Fibroblast of gingiva (primary cell): Measurements from ENCODE around the gene XXYLT1.

Experiments used
- DNase-seq: peaks from one replicate; pipeline ENCODE4 v3.0.0-alpha.2; 2011; ENCODE audit warnings: low read depth

XXYLT1 gene

GRCh38 chr3:195266428-195266827 lies 4.5 kb downstream of the XXYLT1 start:
- no peak for DNase-seq

DNA sequence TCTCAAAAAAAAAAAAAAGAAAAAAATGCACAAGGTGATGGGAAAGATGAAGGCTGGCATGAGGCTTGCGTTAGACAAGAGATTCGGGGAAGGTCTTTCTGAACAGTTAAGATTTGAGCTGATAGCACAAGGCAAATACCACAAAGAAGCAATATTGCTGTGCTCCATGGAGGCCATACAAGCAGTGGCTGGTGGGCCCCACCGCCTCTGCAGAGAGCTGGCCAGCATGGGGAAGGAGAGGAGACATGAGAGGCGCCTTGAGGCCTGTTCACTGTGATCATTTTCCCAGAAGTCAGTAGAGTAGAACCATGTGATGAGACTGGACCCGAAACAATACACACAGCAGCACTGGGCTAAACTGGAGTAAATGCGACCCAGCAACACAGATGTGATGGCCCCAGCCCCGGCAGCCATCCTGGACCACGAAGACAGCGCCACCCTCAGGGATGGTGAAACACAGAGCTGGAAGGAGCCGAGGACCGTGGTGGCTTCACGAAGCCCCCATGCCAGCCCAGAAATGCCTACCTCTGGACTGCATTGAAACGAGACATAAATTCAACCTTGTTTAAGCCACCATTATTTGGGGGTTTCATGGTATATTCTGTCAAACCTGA lies 5.5 kb downstream of the XXYLT1 start:
- DNase-seq = no peak

- no peak for DNase-seq
Observed at GRCh38 chr3:195263925-195264600, 6.9 kb downstream of the XXYLT1 start.

- no peak for DNase-seq
Observed at GRCh38 chr3:195263193-195263924, 7.6 kb downstream of the XXYLT1 start.

GRCh38 chr3:195261925-195262324 lies 9.0 kb downstream of the XXYLT1 start:
- DNase-seq = no peak

DNA sequence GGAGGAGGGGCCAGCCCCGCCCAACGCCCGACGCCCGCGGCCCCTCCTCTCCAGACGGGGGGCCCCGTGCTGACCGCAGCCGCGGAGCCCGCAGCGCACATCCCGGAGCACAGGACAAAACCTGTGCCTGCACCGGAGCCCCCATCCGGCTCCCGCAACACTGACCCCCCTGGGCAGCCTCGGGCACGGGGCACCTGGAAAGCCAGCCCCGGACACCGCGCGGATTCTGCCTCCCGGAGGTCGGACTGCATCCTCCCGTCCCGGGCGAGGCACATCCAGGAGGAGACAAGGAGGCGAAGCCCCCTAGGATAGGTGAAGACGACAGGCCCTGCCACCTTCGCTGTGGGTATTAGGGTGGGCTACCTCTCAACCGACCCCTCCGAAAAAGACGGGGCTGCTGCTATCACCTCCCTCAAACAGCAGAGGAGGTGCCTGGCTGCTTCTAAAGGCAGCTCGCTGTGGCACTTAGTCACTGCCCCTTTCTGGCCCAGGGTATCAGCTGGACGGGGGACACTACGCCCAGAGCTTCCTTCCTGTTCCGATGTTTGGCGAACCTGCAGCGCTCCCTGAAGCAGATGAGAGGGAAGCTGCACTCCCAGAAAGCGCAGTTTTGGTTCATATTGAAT lies 10.6 kb downstream of the XXYLT1 start:
- no peak for DNase-seq

DNA sequence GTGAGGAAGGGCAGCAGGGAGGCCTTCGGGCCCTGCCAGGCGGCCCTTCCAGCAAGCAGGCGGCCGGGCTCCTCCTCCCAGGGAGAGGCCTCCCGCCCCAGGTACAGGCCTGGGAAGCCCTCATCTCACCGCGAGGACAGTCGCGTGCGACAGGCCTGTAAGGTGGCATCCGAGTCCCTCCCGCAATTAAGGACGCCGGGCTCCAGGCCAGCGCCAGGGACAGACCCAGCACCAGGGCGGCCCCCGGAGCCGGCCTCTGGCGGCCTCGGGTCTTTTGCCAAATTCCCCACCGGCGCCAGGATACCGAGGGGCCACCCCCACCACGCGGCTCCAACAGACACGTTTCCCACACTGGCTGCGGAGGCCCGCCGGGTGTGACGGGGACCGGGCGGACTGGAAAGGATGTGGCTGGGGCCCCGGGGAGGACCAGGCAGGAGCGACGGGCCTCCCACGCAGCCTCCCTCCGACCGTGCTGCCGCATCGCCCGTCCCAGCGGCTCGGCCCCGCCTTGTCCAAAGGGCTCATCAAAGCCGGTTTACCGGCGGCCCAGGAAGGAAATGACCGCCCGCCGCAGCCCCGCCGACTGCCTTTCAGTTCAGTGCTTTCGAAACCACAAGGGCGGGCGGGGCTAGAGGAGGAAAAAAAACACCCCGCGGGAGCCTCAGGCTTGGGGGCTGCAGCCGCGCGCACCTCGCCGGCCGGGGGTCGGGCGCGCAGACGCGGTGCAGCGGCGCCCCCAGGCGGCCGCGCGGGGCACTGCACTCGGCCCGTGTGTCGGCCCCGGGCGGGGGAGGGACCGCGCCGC lies 11.3 kb downstream of the XXYLT1 start:
- DNase-seq = peak; percentile 93

GRCh38 chr3:195259154-195259474 lies 11.8 kb downstream of the XXYLT1 start:
- DNase-seq = peak; percentile 59

GRCh38 chr3:195258449-195259153 lies 12.4 kb downstream of the XXYLT1 start:
- no peak for DNase-seq

GRCh38 chr3:195257454-195258448 lies 13.2 kb downstream of the XXYLT1 start:
- DNase-seq = peak; percentile 40

DNA sequence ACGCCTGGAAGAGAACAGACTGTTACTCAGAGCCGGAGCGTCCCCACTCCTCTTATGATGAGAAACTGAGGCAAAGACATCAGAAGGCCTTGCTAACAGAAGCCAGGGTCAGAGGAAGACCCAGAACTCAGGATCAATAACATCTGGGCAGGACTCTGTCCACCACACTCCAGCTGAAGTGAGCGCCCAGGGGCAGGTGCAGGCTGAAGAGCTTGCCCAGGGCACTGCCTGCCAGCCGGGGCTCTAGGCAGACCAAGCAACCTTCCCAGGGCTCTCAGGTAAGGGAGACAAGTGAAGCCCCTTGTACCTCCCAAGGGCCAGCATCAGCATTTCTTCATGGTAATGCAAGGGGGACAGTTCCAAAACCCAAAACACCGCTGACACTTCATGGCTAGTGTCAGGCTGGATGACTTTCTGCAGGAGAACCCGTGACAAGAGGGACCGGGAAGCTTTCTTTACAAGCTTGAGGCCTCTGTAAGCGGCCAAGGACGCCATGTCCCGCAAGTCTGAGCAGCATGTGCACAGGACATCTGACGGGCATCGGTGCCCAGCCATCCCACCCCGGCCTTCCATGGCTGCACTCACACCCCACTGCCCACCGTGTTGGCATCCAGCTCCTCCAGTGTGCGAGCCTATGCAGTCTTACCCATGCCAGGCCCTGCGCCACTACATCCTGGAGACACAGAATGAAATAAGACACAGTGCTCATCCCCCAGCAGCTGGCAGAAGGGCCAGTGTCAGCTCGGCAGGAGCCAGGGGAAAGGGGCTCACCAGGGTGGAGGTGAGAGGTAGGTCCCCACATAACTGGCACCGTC lies 14.1 kb downstream of the XXYLT1 start:
- DNase-seq = no peak

DNA sequence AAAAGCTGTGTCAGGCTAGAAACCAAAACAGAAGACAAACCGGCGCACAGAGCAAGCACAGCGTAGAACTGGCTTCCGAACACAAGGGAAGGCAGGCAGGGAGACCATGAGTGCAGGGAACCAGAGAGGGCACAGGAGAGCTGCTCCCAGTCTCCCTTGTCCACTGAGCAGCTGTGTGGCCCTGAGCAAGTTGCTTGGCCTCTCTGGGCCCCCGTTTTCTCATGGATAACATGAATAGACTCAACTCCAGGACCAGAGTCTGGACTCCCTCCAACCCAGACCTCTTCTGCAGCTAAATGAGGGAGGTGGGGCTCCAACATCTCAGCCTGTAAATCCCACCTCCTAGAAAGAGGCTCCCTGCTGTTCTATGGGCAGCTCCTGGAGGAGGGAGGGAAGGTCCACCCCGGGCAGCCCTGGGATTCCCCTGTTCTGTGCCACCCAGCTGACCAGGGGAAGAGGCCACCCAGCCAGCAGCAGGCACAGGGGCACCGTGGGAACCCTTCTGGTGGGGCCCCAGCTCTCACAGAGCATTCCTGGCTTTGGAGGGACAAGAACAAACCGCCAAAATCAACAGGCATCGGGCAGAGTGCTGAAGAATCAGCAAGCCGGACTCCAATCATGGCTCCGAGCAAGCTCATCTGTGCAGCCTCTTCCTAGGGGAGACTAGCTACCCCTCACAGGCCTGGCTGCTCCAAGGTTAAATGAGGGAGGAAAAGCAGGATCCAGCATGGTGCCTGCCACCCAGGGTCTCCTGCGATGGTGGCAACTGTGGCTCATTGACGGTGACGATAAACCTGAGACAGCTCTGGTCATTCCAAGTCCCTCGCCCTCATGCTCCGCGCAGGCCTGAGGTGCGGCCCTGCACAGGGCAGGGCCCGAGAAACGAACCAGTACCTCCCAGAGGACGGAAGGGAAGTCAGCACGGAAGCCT lies 15.1 kb downstream of the XXYLT1 start:
- DNase-seq = no peak

GRCh38 chr3:195255176-195255500 lies 15.8 kb downstream of the XXYLT1 start:
- no peak for DNase-seq

GRCh38 chr3:195254454-195255175 lies 16.3 kb downstream of the XXYLT1 start:
- DNase-seq = no peak

- DNase-seq = no peak
Observed at GRCh38 chr3:195253923-195254432, 17.0 kb downstream of the XXYLT1 start.

DNA sequence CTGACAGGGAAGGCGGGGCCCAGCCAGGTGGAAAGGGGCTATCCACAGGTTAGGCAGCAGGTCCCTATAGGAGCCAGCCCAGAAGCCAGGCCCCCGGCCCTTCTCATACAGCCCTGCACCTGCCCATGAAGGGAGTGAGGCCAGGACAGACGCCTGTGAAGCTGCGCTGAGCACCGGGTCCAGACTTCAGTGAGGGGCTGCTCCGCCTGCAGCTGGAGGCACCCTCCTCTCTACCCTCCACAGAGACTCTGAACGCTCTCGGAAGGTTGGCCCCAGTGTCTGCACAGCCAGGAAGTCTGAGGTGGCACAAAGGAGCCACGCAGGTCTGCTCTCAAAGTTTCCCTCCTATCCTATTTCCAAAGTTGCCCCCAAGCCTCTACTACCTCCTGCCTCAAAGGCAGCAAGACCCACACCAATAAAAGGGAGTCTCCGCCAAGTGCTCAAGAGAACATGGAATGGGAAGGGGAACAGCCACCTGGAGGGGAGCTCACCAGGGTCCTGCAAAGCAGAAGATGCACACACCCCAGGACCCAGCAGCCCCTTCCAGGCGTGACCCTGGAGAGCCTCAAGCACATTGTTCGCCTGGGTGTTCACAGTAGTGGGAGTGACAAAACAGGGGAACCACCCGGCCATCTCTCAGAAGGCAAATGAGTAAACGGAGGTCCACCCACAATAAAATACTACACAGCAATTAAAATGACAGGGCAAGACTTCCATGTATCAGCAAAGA lies 19.5 kb downstream of the XXYLT1 start:
- no peak for DNase-seq
